Activated CD4-positive, alpha-beta T cell treated with anti-CD3 and anti-CD28 coated beads for 1 hour (primary cell): ENCODE measurements around the gene RASGRP3.

ENCODE experiments used
- DNase-seq: peaks from one replicate; pipeline ENCODE4 v3.0.0-alpha.2; 2020

Gene RASGRP3

DNA sequence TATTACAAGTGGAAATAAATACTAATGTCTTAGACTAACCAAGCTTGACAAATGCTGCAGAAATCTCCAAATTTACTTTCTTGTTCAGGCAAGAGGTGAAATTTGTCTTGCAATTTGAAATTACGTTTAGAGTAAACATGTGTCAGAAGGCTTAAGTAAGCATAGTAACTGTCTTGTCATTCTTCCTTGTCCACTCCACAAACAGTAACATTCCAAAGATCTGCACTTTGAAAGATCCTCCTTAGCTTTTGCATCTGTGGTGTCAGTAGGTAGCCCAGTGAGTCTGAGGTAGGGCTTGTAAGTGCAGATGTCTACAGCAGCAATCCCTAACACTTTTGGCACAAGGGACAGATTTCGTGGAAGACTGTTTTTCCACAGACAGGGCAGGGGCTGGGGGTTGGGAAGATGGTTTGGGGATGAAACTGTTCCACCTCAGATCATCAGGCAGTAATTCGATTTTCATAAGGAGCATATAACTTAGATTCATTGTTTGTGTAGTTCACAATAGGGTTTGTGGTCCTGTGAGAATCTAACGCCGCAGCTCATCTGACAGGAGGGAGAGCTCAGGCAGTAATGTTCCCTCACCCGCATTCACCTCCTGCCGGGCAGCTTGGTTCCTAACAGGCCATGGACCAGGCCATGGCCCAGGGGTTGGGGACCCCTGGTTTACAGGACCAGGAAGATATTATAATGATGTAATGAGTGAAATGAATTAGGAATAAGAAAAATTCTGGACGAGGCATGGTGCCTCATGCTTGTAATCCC lies 18.6 kb downstream of the RASGRP3 start:
- no peak for DNase-seq

DNA sequence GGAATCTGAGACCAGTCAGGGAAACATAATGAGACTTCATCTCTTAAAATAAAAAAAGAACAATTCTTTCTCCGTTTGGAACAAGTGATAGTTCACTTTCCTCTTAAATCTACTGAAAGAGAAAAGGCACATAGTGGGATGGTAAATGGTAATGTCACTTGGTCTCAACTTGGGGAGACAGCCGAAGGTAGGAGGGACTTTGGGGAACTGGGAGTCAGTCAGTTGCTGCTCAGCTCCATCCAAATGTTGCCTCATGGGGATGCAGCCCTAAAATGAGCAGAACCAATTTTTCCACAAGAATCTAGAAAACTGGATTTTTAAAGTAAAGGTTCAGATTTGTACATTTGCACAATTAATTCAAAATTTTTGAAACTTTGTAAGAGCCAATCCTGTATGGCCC lies 19.2 kb downstream of the RASGRP3 start:
- DNase-seq: no peak

DNA sequence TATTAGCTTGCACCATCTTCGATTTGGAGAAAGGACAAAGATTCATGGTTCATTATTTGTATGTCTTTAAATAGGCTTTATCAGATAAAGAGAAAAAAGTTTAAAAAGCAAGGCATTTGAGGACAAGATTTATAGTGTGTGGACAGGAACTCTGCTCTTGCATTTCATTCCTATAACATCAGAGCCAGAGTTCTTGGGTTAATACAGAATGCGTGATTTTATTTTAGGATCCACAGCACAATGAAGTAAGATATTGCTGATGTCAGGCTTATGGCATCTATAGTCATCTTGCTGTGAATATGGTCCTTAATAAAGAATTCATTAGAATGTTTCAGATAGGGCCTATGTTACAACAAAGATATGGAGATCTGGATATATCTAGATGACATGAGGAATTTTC lies 19.7 kb downstream of the RASGRP3 start:
- DNase-seq: no peak

DNA sequence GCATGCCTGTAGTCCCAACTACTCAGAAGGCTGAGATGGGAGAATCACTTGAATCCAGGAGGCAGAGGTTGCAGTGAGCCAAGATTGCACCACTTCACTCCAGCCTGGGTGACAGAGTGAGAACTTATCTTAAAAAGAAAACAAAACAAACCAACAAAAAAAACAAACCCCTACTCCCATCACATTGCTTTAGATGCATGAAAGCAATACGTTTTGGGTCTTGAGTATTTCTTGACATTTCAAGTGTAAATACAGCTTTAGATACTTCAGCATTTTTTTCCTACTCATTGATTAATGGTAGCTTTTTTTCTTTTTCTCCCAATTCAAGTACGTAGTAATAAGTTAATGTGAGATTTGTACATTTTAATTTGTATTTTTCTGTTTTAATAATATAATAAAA lies 20.3 kb downstream of the RASGRP3 start:
- DNase-seq: no peak

DNA sequence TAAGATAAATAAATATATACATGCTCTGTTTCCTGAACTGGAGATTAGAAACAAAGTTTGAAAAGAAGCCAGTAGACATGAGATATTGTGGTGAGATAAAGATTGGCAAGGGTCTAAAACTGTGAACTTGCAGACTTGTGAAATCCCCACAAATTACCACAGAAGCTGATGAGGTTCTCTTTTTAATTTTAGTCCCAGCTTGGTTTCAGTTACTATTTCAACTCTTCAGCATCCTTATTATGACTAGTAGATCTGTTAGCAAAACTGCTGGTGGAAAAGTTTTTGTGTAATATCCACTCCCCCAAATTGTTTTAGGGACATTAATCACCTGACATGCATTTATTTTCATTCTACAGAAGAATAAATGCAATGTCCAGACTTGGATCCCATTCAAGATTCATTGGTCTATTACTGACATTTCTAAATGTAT lies 20.8 kb downstream of the RASGRP3 start:
- no peak for DNase-seq

DNA sequence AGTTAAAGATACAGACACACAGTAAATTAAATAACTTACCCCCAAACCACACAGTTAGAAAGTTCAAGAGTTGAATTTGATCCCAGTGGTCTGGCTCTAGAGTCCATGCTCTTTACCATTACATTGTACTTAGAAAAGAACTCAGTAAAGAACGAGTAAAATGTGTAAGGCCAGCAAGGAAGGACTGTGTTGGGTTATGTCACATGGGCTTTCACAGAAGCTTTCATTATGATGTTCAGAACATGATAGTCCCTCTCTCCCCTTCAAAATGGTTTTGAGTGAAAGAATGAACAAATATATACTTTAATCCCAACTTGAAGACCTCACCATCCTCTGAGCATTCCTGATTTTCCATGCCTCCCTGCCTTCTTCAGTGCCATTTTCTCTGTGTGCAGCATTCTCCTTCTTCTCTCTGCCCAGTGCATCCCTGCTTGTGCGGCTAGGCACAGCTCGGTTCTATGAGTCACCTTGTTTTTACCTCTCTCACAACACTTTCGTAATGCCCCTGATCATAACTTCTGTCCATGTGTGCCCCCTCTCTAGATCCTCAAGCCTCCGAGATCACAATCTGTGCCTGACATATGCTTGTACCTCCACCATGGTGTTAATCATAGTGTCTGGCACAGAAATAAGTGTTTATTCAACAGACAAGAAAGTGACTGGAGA lies 22.0 kb downstream of the RASGRP3 start:
- DNase-seq: no peak

DNA sequence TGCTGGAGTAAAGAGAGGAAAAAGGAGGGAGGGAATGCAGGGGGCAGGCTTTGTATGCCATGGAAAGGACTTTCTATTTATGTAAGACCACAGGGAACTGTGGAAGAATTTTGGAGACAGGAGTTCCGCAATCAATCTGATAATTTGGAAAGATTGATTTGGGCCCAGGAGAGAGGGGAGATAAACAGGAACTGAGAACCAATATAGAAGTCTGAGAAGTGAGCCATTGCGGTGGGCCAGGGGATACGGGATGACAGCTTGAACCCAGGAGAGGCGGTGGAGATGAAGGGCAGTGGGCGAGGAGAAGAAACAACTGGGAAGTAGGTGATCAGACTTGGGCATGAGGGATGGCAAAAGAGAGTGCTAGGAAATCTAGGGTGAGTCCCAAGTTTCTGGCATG lies 23.7 kb downstream of the RASGRP3 start:
- DNase-seq: no peak

DNA sequence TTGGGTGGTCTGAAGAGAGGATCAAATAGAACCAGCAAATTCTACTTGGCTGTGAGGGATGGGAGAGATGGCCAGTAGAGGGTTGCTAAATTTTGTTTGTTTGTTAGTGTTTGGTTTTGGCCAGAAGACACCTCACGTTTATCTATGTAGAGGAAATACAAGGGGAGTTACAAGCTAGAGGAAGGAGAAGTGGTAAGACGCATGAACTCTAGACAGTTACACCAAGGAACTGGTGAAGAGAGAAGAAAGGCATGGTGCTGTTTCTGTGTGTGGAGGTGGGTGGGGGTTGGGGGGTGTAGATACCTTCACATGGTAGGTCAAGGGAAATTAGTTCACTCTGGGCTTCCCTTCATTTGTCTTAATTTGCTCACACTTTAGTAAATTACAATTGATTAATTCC lies 25.6 kb downstream of the RASGRP3 start:
- DNase-seq: no peak

DNA sequence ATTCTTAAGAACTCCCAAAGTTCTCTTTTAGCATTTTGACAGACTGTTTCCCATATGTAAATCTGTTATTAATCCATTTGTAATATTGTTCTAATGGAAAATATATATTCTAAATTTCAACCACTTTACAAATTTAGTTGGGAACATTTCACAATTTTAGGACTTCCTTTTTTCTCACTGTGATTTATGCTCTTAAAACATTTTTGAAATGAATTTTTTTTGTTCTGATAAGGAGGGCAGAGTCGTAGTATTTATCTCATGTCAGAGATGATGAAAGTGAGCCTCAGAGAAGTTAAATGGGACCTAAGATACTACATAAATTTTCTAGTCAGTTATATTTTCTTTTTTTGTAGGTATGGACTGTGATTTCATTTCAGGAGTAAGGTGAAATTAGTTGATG lies 26.6 kb downstream of the RASGRP3 start:
- DNase-seq: no peak

DNA sequence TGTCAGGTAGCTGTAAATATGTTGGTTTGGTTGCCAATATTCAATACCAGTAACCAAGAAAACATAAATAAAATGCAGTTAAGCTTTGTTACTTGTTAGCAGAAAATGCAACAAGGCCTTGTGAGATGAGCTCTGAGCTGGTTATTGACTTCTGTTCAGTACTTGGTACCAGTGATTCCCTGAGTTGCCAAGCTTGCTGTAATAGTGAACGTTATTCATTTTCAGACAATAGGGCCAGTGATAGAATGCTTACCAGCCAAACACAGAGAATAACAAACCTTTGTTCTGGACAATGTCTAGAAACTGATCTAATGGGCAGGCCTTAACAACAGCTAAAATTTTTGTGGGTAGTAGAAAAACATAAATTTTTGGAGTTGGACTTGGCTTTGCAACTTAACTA lies 29.5 kb downstream of the RASGRP3 start:
- DNase-seq: no peak

DNA sequence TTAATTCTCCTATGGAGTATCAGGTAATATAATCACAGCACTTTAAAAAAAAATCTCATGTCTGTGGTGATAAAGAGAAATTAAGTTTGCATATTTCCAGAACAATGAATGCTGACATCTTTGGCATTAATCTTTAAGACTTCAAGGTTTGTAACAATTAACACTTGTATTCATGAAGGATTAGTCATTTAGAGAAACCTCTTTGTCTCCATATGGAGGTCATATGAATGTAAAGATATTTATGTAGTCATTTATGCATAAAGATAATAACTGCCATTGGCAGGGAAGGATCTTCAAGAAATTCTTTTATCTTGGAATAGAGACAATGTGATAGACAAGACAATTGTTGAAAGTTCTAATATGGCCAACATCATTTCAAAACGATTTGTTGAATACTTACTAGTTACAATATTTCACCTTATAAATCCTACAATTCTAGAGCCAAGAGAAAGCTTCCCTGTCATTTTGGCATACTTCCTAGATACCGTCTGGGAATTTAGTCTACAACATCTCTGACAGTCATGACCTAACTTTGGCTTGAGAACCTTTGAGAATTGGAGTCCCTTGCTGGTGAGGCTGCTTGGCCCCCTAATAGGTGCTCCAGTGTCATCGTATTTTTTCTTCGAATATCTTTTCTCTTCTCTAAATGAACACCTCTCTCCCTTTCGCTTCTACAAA lies 33.6 kb downstream of the RASGRP3 start:
- no peak for DNase-seq

DNA sequence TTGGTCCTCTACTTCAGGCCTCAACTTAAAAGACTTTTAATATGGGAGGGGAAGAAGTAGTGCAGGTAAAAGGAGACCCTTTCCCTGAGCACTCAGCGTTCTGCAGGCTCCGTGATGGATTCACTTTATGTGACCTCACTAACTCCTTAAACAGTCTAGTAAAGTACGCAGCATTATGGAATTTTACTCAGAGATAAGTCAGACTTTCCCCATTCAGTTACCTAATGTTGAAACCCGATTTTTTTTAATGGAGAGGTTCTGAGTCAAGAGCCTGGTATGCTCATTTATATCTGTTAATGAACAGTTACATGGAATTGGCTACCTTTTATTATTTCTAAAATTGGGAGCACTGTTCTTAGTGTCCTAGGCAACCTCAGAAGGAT lies 34.1 kb downstream of the RASGRP3 start:
- DNase-seq: no peak

DNA sequence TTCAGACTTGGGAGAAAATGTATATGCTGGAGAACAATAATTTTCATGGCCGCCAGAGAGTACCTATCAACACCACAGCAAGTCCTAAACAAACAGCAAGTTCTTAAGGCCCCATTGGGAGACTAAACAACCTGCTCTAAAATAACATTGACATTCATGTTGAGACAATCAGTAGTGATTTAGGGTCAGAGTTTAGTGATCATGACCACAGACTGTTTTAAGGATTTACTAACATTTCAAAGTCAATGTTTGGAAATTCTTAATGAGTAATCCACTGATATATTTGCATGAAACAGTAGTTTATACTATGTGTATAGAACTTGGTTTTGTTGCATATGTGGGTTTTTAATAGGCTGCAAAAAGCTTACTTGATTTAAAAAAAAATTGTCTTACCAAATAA lies 34.7 kb downstream of the RASGRP3 start:
- DNase-seq: no peak

DNA sequence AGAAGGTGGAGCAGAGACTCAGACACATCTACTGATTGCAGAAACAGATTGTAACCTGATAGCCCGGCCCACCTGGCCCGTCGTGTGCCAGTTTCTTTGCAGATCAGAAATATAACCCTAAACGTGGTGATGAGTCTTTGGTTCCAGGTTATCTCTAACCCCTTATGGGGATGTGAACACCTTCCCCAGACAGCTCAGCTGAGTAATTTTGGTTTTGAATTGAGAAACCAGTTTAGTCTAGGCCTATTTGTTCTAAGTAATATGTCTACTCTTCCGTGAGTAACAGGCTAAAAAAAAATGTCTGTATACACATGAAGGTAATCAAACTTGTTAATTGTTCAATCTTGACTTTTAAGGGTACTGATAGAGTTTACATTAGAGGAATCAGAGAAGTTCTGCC lies 35.7 kb downstream of the RASGRP3 start:
- DNase-seq: no peak

DNA sequence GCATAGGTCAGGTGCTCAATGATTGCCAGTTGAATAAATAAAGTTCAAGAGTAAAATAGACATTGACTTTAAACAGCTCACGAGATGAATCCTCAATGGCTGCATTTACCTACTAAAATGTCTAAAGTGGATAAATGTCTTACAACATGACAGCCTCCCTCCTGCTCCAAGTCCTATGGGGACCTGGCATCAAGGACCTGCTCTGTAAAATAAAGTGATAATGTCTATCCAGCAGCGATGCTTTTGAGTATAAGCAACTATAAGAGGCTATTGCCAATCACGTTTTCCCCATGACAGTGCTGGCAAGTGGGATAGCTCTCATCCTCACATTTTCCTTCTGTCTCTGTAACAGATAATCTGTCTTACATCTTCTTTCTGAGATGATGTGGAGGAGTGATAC lies 37.0 kb downstream of the RASGRP3 start:
- no peak for DNase-seq

DNA sequence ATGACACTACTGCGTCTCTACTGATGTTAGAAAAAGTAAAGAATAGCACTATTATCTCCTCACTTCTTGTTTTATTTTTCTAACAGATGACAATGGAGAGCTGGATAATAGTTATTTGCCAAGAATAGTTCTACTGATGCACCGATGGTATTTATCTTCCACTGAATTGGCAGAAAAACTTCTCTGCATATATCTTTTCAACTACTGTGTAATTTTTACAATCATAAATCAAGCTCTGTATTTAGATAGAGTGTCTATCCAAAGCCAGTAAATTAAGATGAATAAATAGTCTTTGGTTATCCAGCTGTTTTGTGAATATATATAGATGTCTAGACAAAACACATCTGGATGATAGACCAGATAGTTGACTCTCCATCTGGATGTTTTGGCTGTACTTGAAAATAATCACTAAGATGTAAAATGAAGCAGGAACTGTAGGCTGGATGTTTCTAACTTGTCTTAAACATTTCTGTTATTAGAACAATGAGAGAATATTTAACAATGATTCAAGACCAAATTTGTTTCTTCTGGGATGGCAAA lies 40.1 kb downstream of the RASGRP3 start:
- DNase-seq: no peak

DNA sequence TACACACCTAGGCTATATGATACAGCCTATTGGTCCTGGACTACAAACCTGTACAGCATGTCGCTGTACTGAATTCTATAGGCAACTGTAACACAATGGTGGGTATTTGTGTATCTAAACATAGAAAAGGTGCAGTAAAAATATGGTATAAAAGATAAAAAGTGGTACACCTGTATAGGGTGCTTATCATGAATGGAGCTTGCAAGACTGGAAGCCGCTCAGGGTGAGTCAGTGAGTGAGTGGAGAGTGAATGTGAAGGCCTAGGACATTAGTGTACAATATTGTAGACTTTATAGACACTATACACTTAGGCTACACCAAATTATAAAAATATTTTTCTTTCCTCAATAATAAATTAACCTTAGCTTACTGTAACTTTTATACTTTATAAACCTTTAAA lies 41.8 kb downstream of the RASGRP3 start:
- DNase-seq: no peak

DNA sequence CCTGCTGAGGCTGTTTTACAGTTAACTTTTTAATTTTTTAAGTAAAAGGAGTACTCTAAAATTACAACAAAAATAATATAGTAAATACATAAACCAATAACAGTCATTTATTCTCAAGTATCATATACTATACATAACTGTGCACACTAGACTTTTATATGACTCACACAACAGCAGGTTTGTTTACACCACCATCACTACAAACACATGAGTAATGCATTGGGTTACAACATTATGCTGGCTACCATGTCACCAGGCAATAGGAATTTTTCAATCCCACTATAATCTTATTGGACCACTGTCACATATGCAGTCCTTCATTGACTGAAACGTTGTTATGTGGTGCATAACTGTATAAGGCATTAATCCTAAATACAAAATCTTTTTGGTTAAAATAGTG lies 42.5 kb downstream of the RASGRP3 start:
- no peak for DNase-seq

DNA sequence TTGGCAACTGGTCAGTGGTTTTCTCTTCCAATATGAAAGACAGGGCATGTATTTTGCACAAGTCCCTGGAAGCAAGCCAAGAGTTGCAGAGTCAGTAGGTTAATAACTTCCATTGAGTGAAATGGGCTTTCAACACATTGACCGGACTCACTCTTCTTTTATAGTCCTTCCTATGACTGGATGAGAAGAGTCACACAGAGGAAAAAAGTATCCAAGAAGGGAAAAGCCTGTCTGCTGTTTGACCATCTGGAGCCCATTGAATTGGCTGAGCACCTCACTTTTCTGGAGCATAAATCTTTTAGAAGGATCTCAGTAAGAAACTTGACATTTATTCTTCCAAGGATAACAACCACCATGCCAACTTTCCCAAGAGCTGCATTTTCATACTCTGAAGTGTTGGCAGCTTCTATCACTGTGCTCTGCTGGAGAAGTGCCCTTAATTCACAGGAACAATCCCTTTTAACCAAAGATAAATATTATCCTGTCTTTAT lies 45.4 kb downstream of the RASGRP3 start:
- no peak for DNase-seq

DNA sequence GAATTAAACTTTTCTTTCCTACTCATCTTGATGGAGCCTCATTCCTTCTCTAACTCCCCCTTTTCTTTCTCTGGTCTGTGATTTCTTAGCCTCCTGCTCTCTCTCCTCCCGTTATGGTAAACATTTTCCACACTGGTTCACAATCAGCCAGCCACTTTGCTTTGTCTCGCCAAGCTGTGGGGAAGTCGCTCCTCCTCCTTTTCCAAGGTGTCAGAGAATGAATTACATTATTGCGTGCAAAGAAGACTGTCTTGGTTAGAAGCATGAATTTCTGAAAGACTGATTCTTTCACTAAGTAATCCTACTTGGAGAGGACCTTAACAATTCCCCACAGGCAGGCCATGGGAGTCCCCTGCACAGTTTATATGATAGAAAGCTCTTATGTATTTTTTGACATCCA lies 46.1 kb downstream of the RASGRP3 start:
- no peak for DNase-seq

DNA sequence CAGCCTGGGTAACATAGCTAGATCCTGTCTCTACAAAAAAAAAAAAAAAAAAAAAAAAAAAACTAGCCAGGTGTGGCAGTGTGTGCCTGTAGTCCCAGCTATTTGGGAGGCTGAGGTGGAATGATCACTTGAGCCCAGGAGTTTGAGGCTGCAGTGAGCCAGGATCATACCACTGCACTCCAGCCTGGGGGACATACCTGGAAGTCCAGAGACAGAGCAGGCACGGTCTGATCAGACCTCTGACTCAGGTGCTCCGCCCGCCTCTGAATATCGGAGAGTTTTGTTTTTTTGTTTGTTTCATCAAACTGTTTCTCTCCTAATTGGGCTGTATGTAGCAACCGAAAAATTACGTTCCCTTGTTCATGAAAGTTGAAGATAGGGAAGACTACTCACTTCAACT lies 49.2 kb downstream of the RASGRP3 start:
- DNase-seq: no peak

DNA sequence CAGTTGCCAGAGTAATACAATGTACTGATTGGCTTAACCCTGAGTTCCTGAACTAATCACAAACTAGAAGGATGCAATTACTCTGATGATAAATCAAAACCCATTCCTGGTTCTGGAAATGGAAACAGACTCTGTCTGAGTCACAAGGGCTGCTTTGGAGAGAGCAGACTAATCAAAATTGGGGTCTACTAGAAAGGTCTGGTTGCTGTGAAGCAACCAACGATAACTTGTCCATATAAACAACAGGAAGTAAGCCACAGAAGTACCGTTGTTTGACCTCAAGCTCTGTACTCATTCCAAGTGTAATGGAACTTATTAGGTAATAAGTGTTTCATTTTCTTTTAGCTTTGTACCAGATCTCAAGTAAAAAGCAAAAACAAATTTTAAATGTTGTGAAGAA lies 49.7 kb downstream of the RASGRP3 start:
- no peak for DNase-seq

DNA sequence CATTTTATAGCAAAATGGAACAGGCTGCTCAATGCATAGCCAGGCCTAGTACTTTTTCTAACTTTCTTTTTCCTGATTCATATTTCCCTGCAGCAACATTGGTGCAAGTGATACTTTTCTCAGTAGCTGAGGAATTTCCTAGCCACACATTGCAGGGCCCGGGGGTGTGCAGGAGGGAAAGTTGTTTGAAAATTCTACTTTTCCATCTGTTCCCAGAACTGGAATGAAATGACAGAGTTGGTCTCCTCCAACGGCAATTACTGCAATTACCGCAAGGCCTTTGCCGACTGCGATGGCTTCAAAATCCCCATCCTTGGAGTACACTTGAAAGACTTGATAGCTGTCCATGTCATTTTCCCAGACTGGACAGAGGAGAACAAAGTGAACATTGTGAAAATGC lies 50.5 kb downstream of the RASGRP3 start:
- no peak for DNase-seq

DNA sequence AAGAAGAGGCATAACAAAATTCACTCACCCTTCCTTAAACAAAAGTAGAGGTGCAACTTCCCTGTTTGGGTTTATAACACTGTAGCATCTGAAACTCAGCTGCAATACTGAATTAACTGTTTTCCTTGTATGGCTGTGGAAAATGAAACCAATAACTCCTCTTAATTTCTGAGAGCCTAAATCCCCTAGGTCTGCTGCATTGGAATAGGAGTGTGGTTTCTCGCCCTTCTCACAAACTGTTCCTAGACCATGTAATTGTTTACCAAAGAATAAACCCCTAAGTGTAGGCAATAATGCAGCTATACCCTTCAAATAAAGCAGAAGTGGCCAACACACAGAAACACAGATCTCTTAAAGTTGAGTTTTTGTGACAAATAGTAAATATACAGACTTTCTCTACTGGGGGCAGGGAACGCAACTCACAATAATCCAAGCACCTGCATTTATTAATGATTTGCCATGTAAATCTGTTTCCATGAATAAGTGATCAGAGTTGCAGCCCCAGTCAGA lies 52.0 kb downstream of the RASGRP3 start:
- DNase-seq: no peak
